ENCODE results near the gene CSKMT. TPM values are rescaled to one million over a fixed set of nuclear protein-coding genes. Genes with fewer than 3 reads are reported as not detected.
"Not testable (repeated sequence)": the region's sequence is repeated elsewhere in the genome, so short reads cannot be mapped to it uniquely, and the experiment has no call there.

Gene CSKMT
- total RNA-seq, 1 experiment from 2014 or later, result 8.5 TPM

- Histone ChIP-seq H3K4me3 (peak within 1 kb of the TSS; percentile 75), H3K36me3 (peaks cover 20% of the 10 kb centered on the region)
Observed at GRCh38 chr11:62671608-62672389, 6.7 kb downstream of the CSKMT start, which contains the start of the genes LBHD1 and UQCC3. TSS of gene LBHD1 (minus strand) at chr11:62672267. CDS start at chr11:62670031, 2,236 bp downstream. TSS of gene UQCC3 (plus strand) at chr11:62671673. CDS start at chr11:62671746, 73 bp downstream.

GRCh38 chr11:62673196-62673525, 8.0 kb downstream of the CSKMT start:
- no peak overlapping the region for H3K4me3 ChIP-seq

More at GRCh38 chr11:62671608-62672389, 6.7 kb downstream of the CSKMT start, which contains the start of the genes LBHD1 and UQCC3:
- Histone ChIP-seq H3K9me3 (replicated peaks) (no peaks in the 10 kb centered on the region), H3K27ac (peak within 1 kb of the TSS; percentile 69), H3K4me1 (peaks cover 2% of the 10 kb centered on the region; the same call in 1 of the 2 replicates), H3K27me3 (no peaks in the 10 kb centered on the region)
- DNase-seq, result peak; percentile 88 to 91

GRCh38 chr11:62675415-62675814, 10.3 kb downstream of the CSKMT start:
- H3K4me1 ChIP-seq; H3K27ac ChIP-seq; H3K9me3 ChIP-seq (replicated peaks); DNase-seq; H3K27me3 ChIP-seq; H3K4me3 ChIP-seq: not testable (repeated sequence)
- peaks cover 22% of the 10 kb centered on the region for H3K36me3 ChIP-seq

More at GRCh38 chr11:62673196-62673525, 8.0 kb downstream of the CSKMT start:
- Histone ChIP-seq H3K4me1 (peaks cover 4% of the 10 kb centered on the region; the same call in 1 of the 2 replicates), H3K36me3 (peaks cover 22% of the 10 kb centered on the region), H3K27ac (no peak overlapping the region), H3K27me3 (no peaks in the 10 kb centered on the region), H3K9me3 (replicated peaks) (no peaks in the 10 kb centered on the region)
- DNase-seq, result no peak

GRCh38 chr11:62676698-62677097, 11.6 kb downstream of the CSKMT start:
- Histone ChIP-seq H3K9me3 (replicated peaks) (no peaks in the 10 kb centered on the region), H3K27ac (no peak overlapping the region), H3K36me3 (peaks cover 22% of the 10 kb centered on the region), H3K4me1 (peaks cover 6% of the 10 kb centered on the region), H3K27me3 (no peaks in the 10 kb centered on the region), H3K4me3 (no peak overlapping the region)
- no peak for DNase-seq

GRCh38 chr11:62677156-62677555, 12.0 kb downstream of the CSKMT start:
- Histone ChIP-seq H3K36me3 (peaks cover 22% of the 10 kb centered on the region), H3K27me3 (no peaks in the 10 kb centered on the region), H3K27ac (no peak overlapping the region), H3K4me1 (peaks cover 6% of the 10 kb centered on the region), H3K9me3 (replicated peaks) (no peaks in the 10 kb centered on the region), H3K4me3 (no peak overlapping the region)
- DNase-seq, result no peak

GRCh38 chr11:62677714-62678113, 12.6 kb downstream of the CSKMT start:
- no peaks in the 10 kb centered on the region for H3K27me3 ChIP-seq
- H3K27ac ChIP-seq, result no peak overlapping the region
- peaks cover 6% of the 10 kb centered on the region for H3K4me1 ChIP-seq
- peak overlapping the region; percentile 99; the same call in 1 of the 2 replicates for H3K4me3 ChIP-seq
- H3K36me3 ChIP-seq, result peaks cover 22% of the 10 kb centered on the region
- no peaks in the 10 kb centered on the region for H3K9me3 ChIP-seq (replicated peaks)
- no peak for DNase-seq

- H3K27me3 ChIP-seq, result no peaks in the 10 kb centered on the region
- no peaks in the 10 kb centered on the region for H3K9me3 ChIP-seq (replicated peaks)
- peaks cover 6% of the 10 kb centered on the region for H3K4me1 ChIP-seq
- peak overlapping the region; percentile 70 for H3K27ac ChIP-seq
- H3K4me3 ChIP-seq, result peak overlapping the region; percentile 99
- DNase-seq, result no peak
- peaks cover 18% of the 10 kb centered on the region for H3K36me3 ChIP-seq
Observed at GRCh38 chr11:62678433-62678769, 13.3 kb downstream of the CSKMT start.

GRCh38 chr11:62678770-62679696, 13.9 kb downstream of the CSKMT start, which contains the start of gene UBXN1:
TSS of gene UBXN1 (minus strand) at chr11:62679073. CDS start at chr11:62678923, 150 bp downstream.
- Histone ChIP-seq H3K4me3 (peak within 1 kb of the TSS; percentile 99), H3K4me1 (peaks cover 6% of the 10 kb centered on the region), H3K27me3 (no peaks in the 10 kb centered on the region), H3K9me3 (replicated peaks) (no peaks in the 10 kb centered on the region), H3K27ac (peak within 1 kb of the TSS; percentile 70), H3K36me3 (peaks cover 18% of the 10 kb centered on the region)
- peak; percentile 89 to 91 for DNase-seq

GRCh38 chr11:62680825-62681240, 15.7 kb downstream of the CSKMT start:
- H3K9me3 ChIP-seq (replicated peaks), result no peaks in the 10 kb centered on the region
- no peaks in the 10 kb centered on the region for H3K27me3 ChIP-seq
- H3K4me1 ChIP-seq, result peaks cover 6% of the 10 kb centered on the region
- no peak overlapping the region for H3K4me3 ChIP-seq
- peak; percentile 68 to 80 for DNase-seq
- H3K27ac ChIP-seq, result no peak overlapping the region
- peaks cover 13% of the 10 kb centered on the region for H3K36me3 ChIP-seq

- no peak overlapping the region for H3K4me3 ChIP-seq
- H3K27ac ChIP-seq, result no peak overlapping the region
- no peak for DNase-seq
- H3K36me3 ChIP-seq, result peaks cover 3% of the 10 kb centered on the region; the same call in 1 of the 2 replicates
- peaks cover 6% of the 10 kb centered on the region for H3K4me1 ChIP-seq
- no peaks in the 10 kb centered on the region for H3K9me3 ChIP-seq (replicated peaks)
- no peaks in the 10 kb centered on the region for H3K27me3 ChIP-seq
Observed at GRCh38 chr11:62682518-62682917, 17.4 kb downstream of the CSKMT start.

GRCh38 chr11:62687508-62688396, 22.6 kb downstream of the CSKMT start:
- no peak for DNase-seq
- H3K9me3 ChIP-seq (replicated peaks), result no peaks in the 10 kb centered on the region
- H3K4me3 ChIP-seq, result no peak overlapping the region
- no peak overlapping the region for H3K27ac ChIP-seq
- peaks cover 29% of the 10 kb centered on the region for H3K4me1 ChIP-seq
- H3K27me3 ChIP-seq, result no peaks in the 10 kb centered on the region
- peaks cover 15% of the 10 kb centered on the region for H3K36me3 ChIP-seq

GRCh38 chr11:62688491-62688890, 23.4 kb downstream of the CSKMT start:
- peaks cover 29% of the 10 kb centered on the region for H3K4me1 ChIP-seq
- H3K36me3 ChIP-seq, result peaks cover 20% of the 10 kb centered on the region
- DNase-seq, result peak in 1 of 2 experiments; percentile 6
- no peak overlapping the region for H3K27ac ChIP-seq
- no peaks in the 10 kb centered on the region for H3K9me3 ChIP-seq (replicated peaks)
- no peaks in the 10 kb centered on the region for H3K27me3 ChIP-seq
- H3K4me3 ChIP-seq, result no peak overlapping the region

- peak within 1 kb of the TSS; percentile 51 for H3K27ac ChIP-seq
- DNase-seq, result peak; percentile 85 to 90
- H3K4me3 ChIP-seq, result no peak within 1 kb of the TSS; the same call in 1 of the 2 replicates
Observed at GRCh38 chr11:62689421-62690183, 24.5 kb downstream of the CSKMT start, which contains the start of gene LRRN4CL. TSS of gene LRRN4CL (minus strand) at chr11:62689530. CDS start at chr11:62688508, 1,022 bp downstream.

More at GRCh38 chr11:62689421-62690183, 24.5 kb downstream of the CSKMT start, which contains the start of gene LRRN4CL:
- Histone ChIP-seq H3K36me3 (peaks cover 23% of the 10 kb centered on the region), H3K9me3 (replicated peaks) (no peaks in the 10 kb centered on the region), H3K27me3 (no peaks in the 10 kb centered on the region), H3K4me1 (peaks cover 29% of the 10 kb centered on the region)
